T follicular helper cell (primary cell): ENCODE results near the gene TSPAN16.
A peak's percentile ranks its signal among the peaks of the same experiment; 100 is the strongest.

ENCODE experiments used
- DNase-seq: peaks from one replicate; pipeline ENCODE4 v3.0.0-alpha.2; 2020; ENCODE audit warnings: low read depth

TSPAN16 gene

DNA sequence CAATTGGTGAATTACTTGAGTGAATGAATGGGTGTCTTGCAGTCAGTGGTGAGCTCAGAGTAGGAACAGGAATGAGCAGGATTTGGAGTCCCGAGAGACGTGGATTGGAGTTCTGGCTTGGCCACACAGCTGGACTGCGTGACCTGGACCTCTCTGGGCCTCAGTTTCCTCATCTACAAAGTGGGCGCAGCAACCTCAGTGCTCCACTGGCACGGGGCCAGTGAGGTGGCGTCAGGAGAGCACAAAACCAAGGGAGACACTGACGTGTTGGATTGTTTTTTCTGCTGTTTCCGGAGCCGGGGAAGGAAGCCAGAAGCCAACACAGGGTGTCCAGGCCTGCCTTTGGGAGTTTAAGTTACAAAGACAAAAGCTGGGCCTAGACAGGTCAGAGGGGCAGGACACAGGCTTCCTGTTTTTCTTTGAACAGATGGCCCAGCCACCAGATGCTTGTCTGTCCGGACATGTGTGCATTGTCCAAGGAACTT lies 27.1 kb upstream of the TSPAN16 start:
- no peak for DNase-seq

DNA sequence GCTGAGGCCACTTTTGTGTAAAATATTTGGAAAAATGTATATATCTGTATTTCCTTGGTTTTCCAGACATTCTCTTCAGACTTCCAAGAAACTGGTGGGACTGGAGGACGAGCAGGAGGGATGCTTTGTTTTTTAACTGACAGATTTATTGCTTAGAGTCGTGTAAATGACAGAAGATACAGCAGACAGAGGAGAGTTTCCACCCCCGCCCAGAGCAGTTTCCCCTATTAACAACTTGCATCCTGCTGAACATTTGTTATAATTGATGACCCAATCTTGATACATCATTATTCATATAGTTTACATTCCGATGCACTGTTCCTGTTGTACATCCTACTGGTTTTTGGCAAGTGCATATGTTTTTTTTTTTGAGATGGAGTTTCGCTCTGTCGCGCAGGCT lies 26.6 kb upstream of the TSPAN16 start:
- no peak for DNase-seq

DNA sequence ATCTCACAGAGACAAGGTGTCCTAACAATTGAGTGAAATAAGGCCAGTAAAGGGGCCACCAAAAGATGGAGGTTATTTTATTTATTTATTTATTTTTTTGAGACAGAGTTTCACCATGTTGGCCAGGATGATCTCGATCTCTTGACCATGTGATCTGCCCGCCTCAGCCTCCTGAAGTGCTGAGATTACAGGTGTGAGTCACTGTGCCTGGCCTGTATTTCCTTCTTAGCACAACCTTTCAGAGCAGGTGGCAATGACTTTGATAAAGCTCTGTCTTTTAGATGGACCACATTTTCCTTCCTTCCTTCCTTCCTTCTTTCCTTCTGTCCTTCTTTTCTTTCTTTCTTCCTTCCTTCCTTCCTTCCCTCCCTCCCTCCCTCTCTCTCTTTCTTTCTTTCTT lies 22.7 kb upstream of the TSPAN16 start:
- DNase-seq, result no peak

DNA sequence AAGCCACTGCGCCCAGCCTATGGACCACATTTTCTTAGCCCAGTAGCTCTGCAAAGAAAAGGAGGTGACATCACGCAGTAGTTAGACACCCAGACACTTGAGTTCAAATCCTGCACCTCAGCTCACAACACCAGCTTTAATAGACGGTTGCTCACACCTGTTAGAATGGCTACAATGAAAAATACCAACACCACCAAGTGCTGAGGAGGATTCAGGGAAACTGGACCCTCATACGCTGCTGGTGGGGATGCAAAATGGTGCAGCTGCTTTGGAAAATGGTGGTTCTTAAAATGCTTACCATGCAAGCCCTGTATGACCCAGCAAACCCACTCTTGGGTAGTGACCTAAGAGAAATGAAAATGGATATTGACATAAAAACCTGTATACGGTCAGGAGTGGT lies 22.0 kb upstream of the TSPAN16 start:
- no peak for DNase-seq

DNA sequence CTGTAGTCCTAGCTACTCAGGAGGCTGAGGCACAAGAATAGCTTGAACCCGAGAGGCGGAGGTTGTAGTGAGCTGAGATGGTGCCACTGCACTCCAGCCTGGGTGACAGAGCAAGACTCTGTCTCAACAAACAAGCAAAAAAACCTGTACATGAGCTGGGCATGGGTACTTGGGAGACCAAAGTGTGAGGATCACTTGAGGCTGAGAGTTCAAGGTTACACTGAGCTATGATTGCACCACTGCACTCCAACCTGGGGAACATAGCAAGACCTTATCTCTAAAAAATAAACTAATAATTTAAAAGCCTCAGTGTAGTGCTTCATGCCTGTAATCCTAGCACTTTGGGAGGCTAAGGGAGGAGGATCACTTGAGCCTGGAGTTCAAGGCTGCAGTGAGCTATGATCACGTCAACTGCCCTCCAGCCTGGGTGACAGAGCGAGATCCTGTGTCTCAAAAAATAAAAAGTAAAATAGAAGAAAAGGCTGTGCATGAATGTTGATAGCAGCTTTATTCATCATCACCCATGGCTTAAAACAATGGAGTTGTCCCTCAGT lies 21.4 kb upstream of the TSPAN16 start:
- no peak for DNase-seq

DNA sequence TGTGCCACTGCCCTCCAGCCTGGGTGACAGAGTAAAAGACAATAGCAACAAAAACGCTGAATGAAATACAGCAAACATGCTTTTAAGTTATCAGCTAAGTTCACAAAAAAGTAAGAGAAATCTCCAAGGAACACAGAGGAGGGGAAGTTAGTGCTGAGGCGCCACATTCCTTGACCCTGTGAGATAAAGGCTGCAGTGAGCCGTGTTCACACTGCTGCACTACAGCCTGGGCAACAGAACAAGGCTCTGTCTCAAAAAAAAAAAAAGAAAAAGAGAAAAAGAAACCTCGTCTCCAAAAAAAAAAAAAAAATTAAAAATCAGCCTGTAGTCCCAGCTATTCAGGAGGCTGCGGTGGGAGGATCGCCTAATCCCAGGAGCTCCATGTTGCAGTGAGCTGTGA lies 17.3 kb upstream of the TSPAN16 start:
- DNase-seq, result no peak

DNA sequence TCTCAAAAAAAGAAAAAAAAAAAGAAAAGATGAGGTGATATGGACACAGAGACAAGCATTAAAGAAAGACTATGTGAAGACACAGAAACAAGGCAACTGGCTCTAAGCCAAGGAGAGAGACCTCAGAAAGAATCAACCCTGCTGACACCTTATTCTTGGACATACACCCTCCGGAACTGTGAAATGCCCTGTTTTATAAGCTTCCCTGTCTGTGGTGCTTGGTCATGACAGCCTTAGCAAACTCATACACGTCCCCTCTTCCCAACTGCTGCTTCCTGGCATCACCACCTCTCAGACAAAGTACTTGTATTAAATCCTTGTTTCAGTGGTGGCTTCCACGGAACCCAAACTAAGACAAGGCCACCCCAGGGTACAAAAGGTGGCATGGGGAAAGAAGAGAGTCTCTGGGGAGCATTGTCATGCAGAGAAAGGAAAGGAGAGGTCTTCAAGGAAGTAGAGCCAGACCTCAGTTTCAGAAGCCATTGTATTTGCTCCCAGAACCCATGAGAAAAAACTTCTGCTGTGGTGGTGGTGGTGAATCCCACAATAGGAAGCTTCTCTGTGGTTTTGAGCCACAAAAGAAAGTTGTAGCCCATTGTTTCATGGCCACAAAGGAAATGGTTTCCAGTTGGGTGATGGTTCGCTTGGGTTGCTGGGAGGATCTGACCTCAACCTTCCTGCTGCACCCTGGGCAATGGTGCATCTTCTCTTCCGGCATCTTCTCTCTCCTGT lies 16.3 kb upstream of the TSPAN16 start:
- peak; percentile 12 for DNase-seq

DNA sequence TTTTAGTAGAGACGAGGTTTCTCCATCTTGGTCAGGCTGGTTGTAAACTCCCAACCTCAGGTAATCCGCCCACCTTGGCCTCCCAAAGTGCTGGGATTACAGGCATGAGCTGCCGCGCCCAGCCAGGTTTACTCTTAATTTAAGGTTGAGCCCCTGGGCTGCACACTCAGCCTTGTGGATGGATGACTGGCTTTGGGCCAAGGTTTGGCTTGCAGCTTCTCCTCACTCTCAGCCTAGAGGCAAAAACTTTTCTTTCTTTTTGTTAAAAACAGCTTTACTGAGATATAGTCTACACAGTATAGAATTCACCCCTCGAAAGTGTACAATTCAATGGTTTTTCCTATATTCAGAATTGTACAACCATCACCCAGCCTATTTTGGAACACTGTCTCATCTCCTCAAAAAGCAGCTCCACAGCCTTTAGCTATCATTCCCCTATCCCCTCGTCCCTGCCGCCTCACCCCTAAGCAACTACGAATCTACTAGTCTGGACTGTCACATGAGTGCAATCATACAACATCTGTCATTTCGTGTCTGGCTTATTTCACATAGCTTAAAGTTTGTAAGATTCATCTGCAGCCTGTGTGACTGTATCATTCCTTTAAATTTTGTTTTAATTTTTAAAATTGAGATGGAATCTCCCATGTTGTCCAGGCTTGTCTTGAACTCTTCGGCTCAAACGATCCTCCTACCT lies 14.5 kb upstream of the TSPAN16 start:
- no peak for DNase-seq

DNA sequence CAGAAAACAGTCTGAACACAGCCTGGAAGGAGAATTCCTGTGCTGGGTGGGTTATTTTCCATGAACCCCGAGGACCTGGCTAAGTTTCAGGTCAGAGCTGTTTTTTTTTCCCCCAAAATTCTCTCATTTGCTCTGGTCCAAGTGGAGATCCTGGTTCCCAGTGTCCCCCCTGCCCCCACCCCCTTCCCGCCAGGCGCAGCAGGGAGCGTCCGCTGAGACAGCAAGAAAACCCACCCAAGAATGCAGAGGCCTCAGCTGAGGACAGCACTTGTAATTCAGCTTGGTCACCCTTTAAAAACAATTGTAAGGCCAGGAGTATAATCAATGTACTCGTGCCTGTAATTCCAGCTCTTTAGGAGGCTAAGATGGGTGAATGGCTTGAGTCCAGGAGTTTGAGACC lies 11.4 kb upstream of the TSPAN16 start:
- no peak for DNase-seq

DNA sequence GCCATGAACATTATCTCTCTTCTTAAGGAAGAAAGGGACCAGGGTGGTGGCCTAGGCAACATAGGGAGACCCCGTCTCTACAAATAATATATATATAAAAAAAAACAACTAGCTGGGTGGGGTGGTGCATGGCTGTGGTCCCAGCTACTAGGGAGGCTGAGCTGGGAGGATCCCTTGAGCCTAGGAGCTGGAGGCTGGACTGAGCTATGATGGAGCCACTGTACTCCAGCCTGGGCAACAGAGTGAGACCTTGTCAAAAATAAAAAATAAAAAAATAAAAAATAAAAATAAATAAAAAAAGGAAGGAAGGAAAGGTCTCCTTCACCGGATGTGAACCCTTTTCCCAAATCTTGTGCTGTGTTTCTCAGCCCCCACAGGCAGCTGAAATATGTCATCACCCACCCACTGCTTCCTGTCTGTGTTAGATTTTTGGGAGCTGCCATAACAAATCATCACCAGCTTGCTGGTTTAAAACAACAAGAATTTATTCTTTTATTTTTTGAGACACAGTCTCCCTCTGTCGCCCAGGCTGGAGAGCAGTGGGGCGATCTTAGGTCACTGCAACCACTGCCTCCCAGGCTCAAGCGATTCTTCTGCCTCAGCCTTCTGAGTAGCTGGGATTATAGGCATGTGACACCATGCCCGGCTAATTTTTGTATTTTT lies 9.5 kb upstream of the TSPAN16 start:
- DNase-seq, result no peak

DNA sequence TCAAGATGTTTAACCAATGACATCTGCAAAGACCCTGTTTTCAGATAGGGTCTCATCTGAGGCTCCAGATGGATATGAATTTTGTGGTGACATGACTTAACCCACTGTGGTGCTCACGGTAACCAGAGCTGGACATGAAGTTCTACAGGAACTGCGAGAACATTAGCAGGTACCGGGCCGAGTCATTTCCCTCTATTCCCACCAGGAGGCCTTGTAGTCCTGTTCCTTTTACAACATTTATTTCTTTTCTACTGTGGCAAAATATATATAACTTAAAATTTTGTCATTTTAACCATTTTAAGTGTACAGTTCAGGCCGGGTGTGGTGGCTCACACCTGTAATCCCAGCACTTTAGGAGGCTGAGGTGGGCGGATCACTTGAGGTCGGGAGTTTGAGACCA lies 7.6 kb upstream of the TSPAN16 start:
- no peak for DNase-seq

DNA sequence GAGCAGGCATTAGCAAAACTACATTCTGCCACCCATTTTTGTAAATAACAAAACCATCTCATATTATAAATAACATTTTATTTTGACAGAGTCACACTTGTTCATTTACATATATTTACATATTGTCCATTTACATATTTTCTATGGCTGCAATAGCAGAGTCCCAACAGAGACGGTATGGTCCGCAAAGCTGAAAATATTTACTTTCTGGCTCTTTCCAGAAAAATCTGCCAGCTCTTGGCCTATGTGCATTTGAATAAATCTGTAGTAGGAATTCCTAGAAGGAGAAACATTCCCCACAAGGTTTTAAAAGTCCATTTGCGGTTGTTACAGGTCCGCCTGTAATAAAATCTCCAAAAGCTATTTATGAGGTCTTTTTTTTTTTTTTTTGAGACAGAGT lies 5.7 kb upstream of the TSPAN16 start:
- DNase-seq, result no peak

DNA sequence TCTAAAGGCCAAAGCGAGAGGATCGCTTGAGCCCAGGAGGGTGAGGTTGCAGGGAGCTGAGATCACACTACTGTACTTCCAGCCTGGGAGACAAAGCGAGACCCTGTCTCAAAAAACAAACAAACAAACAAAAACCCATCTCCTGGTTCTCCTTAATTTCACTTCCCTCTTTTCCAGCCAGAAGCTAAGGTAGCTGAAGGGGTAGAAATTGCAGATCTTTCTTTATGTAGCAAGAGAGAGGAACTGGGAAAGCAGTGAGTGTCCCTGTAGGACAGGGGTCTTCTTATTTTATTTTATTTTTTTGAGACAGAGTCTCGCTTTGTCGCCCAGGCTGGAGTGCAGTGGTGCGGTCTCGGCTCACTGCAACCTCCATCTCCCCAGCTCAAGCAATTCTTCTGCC lies 4.5 kb upstream of the TSPAN16 start:
- no peak for DNase-seq

DNA sequence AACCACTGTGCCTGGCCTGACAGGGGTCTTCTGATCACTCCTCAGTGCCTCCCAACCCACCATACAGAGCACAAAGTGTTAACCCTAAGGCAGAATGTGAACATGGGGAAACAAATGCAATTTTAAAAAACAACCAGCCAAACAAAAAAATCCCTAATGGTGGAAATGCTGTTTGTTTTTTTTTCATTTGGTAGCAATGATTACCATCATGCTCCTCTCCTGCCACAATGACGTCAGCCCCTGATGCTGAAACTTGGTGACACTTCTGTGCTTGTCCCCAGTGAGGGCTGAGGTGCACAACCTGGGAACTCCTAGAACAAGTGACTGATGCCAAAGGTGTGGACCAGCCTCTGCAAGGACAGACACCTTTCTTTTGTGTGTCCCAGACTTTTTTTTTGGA lies 4.0 kb upstream of the TSPAN16 start:
- DNase-seq, result no peak

DNA sequence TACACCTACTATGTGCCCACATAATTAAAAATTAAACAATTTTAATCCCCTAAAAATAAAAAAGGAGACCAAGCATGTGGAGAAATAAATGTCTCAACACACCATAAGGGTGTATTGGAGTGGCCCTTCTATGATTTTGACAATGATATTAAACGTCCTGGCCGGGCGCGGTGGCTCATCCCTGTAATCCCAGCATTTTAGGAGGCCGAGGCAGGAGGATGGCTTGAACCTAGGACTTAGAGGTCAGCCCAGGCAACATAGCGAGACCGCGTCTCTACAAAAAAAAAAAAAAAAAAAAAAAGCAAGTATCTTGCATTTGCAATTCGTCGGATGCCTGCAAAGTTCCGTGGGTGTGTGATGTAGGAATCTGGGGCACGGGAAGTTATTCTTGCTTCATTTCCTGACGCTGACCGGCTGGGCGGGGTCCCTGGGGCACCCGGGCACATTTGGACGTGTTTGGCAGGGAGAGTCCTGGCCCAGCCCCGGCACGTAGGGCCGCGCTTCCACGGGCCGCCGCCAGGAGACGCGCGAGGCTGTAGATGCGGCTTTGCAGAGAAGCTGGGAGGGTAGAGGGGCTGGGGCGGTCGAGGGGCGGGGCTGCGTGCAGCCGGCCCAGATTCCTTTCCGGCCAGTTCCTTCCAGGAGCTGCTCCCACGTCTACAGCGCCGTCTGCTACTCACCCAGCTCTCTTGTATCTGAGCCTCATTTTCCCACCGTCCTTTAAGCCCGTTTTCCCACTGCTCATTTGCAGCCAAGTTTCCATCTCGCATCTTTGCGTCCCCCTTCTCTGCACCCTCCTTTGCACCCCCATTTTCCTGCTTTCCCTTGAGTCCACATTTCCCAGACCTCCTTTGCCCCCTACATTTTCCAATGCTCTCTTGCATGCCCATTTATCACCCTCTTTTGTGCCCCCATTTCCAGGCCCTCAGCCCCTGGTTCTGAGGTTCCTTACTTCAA lies 2.2 kb upstream of the TSPAN16 start:
- DNase-seq, result peak; percentile 64

DNA sequence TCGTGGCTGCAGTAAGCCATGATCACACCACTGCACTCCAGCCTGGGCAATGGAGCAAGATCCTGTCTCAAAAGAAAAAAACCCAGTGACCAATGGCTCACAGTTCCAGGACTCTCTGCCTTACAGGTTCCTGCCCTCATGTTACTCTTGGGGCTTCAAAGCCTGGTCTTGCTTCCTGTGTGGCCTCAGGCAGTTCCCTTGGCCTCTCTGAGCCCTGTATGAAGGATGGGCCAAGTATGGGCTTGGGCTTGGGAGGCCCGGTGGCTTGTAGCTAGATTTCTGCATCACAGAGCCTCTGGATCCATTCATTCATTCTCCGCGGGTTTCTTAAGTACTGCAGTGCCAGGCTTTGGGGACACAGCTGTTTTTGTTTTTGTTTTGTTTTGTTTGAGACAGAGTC lies 780 bp upstream of the TSPAN16 start:
- no peak for DNase-seq

DNA sequence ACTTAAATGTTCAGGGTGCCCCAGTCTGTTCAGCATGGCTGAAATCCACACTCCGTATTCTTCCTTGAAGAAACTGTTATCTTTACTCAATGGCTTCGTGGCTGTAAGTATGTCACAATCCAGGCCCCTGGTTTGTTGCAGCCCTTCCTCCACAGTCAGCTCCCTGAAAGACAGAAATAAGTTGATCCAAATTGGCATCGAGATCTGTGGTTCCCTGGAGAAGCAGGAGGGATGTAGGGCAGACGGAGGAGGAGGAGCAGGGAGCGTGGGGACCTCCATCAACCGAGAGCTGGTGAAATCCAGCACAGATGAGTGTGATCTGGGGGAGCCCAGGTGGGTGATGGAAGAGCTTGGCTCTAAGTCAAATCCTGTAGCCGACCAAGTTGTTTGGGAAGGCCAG lies 304 bp downstream of the TSPAN16 start:
- DNase-seq, result no peak

DNA sequence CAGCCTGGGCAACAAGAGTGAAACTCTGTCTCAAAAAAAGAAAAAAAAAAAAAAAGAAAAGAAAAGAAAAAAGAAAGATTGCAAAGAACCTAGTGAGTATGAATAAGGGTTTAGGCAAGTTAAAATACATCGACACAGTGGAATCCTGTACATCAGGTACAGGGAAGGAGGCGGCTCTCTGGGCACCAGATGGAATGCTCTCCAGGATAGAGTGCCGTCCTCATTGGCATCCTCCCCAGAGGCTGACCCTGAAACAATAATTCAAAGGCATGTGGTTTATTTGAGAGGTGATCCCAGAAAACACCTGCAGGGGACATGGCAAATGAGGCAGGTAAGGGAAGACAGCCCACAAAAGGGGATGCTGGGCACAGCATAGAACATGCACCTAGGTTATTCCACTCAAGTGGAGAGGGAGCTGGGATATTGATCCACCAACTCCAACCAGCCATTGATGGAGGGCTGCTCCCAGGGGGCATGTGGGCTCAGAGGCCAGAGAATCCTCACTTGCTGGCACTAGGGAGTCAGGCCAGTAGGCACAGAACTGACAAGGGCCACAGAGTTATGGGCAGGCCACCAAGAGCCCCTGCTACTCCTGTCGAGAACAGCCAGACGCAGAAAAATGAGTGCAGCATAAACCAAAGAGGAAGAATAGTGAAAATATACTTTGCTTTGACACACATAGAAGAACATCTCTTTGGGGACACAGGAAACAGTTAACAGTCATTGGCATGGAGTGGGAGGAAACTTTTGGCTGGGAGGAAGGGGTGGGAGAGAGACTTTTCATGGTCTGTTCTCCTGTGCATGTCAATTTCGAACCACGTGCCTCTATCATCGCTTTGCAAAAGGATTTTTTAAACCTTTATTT lies 4.2 kb downstream of the TSPAN16 start:
- no peak for DNase-seq

DNA sequence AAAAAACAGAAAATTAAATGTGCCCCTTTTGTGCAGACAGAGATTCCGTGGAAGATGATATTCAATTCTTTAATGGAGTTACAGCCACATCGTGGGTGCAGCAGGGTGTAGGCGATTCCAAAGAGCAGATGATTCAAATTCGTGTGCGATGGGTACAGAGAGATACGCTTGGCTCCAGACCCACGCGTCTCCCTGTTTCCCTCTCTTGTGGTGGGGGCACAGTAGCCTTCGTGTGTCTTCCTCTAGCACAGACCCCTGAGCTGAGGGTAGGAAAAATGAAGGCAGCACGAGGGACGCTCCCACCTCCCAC lies 4.8 kb downstream of the TSPAN16 start:
- DNase-seq, result no peak

DNA sequence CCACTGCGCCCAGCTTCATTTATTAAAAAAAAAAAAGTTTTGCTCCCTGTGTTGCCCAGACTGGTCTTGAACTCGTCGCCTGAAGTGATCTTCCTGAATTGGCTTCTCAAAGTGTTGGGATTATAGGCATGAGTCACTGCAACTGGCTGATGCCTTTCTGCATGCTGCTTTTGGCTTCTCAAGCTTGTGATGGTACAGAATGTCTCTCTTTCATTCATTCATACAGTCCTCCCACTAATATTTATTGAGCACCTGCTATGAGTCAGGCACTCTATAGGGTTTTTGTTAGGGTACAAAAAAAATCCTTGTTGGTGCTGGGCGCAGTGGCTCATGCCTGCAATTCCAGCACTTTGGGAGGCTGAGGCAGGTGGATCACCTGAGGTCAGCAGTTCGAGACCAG lies 9.0 kb downstream of the TSPAN16 start:
- DNase-seq, result no peak

DNA sequence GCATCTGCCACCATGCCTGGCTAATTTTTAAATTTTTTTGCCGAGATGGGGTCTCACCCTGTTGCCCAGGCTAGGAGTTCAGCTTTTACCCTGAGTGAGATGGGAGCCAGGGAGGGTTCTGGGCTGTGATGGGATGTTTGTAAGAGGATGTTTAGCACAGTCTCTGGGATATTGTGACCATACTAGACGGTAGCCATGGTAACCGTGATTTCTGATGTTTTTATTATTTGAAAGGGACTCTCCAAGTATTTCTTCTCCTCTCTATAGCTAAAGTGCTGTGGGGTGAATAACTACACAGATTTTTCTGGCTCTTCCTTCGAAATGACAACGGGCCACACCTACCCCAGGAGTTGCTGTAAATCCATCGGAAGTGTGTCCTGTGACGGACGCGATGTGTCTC lies 10.4 kb downstream of the TSPAN16 start:
- no peak for DNase-seq
